HG03442 (cell line): ENCODE measurements around the gene POLDIP3.

ENCODE experiments used
- ATAC-seq: cut with Tn5 transposase; IDR thresholded peaks from one replicate; pipeline ENCODE4 v1.9.1; 2021; ENCODE audit warnings: mild to moderate bottlenecking, moderate library complexity; ENCODE audit not compliant: unreplicated experiment

Gene POLDIP3, protein sequence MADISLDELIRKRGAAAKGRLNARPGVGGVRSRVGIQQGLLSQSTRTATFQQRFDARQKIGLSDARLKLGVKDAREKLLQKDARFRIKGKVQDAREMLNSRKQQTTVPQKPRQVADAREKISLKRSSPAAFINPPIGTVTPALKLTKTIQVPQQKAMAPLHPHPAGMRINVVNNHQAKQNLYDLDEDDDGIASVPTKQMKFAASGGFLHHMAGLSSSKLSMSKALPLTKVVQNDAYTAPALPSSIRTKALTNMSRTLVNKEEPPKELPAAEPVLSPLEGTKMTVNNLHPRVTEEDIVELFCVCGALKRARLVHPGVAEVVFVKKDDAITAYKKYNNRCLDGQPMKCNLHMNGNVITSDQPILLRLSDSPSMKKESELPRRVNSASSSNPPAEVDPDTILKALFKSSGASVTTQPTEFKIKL

GRCh38 chr22:42614312-42615091 lies at the start of gene POLDIP3:
Gene POLDIP3, minus strand, starts transcription at chr22:42614883. Its CDS starts 26 bp downstream, at chr22:42614857.
- peak; percentile 65 for ATAC-seq

DNA sequence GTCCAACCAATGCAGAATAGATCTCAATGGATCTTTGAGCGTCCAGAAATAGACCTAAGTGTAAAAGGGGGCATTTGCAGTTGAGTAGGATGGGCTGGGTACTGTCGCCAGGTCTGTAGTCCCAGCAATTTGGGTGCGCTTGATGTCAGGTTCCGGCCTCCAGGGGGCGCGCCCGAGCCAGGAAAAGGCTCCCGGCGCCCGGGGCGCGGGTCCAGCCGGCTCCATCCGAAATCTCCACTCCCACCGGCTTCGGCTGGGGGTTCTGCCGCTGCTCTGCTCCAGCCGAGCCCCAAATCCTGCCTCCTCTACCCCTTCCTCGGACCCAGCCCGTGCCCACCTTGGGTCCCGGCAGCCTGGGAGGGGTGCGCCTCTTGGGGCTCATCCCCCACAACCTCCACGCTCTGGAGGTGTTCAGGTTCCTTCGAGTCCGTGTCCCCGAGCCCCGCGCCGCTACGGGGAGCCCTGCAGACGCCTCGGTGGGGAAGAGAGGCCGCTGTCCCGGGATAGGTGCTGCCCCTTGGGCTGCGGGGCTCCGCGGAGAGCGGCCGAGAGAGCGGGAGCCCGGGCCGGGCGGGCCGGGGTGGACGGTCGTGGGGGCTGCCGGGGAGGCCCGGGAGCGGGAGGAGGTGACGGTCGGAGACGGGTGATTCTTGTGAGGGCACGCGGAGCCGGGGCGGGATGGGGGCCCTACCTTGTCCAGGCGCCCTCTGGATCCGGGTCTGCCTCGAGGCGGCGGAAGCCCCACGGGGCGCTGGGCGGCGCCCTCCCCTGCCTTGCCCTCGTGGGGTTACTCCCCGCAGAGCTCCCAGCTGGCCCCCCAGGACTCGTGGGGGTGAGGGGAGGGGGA lies 47.5 kb upstream of the POLDIP3 start:
- peak; percentile 44 for ATAC-seq

GRCh38 chr22:42656578-42656977 lies 41.9 kb upstream of the POLDIP3 start:
- no peak for ATAC-seq

DNA sequence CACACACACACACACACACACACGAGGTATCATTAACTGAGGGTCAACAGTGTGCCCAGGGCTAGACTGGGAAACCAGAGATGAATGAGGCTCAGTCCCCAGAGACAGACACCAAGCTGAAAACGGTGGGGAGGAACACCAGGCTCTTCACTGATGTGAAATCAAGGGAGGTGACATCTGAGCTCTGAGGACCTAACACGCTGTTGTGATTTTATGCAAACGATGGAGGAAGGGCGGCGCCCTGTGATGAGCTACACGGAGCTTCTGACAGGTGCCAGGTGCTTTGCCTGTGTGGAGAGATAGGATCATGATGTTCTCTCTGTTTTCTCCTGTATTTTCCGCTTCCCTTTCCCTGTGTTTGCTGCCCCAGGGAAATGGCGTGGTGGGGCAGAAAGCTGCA lies 41.0 kb upstream of the POLDIP3 start:
- ATAC-seq = no peak

DNA sequence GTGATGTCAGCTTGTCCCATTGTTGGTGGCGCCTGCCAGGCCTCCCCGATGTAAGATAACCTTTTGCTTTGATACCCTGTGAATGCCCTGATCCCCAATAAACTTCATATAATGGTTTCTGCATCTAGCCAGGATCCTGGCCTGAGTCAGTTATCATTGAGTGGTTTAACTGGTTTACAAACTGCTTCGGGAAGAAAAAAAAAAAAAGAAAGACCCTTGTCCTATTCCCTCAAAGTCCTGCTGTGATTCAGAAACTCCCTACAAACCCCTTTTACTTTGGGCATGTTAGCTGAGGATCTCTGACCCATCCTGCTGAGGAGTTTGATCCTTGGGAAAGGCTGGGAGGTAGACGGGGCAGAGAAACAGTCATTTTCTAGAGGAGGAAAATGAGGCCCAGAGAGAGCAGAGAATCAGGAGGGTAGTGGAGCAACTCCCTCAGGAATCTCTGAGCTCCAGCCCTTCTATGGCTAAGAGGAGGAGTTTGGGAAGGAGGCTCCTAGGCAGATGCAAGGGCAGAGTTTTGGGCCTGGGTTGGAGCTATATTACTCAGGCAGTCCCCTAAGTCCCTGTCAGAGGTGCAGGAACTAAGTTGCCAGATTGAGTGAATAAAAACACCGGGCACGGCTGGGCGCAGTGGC lies 39.9 kb upstream of the POLDIP3 start:
- ATAC-seq = no peak

DNA sequence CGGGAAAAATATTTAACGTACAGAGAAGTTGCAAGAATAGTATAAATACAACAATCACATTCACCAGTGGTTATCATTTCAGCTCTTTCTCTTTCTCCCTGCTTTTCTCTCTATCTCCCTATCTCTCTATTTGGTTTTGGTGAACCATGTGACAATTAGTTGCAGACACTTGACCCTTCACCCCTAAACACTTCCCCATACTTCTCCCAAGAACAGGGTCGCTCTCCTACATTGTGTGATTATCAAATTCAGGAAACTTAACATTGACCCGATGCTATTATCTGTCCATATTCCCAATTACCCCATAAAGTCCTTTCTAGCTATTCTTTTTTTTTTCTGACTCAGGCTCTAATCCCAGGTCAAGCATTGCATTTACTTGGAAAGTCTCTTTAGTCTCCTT lies 39.3 kb upstream of the POLDIP3 start:
- no peak for ATAC-seq

DNA sequence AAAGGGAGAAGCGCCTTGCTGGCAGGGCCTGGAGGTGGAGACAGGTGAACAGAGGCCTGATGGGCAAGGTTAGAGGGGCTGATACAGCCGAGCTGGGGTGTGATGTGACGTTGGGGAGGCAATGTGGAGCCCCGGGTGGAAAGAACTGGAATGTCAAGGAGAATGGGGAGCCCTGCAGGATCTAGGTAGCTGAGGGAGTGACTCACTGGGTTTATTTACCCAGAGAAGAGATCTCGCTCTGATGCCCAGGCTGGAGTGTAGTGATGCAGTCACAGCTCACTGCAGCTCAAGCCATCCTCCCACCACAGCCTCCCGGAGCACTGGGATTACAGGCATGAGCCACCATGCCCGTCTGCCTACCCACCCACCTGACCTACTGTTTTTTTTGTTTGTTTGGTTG lies 36.5 kb upstream of the POLDIP3 start:
- ATAC-seq = no peak

DNA sequence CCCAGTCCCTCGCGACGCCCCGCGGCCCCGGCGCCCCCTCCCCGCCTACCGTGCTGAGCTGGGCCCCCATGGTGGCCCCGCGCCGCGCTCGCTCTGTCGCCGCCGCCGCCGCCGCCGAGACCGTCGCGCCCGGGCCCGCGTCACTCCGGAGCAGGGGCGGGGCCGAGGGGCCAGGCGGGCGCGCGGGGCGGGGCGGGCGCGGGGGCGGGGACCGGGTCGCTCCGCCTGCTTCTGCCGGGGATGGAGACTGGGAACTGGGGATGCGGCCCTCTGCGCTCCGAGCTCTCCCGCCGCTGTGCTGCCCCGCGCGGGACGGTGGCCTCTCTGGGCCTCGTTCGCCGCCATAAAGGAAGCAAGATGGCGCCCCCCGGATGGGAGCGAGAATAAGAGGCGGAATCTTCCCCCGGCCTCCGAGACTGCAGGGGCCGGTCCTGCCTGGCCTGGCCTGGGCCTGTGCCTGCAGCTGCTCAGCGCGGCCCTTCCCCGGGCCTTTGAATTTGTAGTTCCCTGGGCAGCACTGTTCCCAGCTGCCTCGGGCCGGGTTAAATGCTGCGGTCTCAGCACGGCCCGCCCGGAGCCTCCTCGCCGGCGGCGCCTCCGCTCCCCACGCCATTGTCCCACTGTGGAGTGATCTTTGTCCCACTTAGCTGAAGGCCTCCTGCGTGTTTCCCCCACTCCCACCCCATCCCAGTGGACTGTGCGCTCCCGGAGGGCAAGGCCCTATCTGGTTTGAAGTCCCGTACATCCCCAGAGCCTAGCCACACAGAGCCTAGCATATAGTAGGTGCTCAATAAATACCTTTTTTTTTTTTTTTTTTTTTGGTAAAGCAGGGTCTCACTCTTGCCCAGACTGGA lies 34.8 kb upstream of the POLDIP3 start, which contains the start of gene CYB5R3:
CYB5R3 (minus strand) TSS at position 147 of the 854 bp plus-strand sequence; CDS start at position 70, 77 bp downstream.
- ATAC-seq = peak; percentile 52

- ATAC-seq = peak; percentile 7
Observed at GRCh38 chr22:42648368-42649245, 33.9 kb upstream of the POLDIP3 start.

DNA sequence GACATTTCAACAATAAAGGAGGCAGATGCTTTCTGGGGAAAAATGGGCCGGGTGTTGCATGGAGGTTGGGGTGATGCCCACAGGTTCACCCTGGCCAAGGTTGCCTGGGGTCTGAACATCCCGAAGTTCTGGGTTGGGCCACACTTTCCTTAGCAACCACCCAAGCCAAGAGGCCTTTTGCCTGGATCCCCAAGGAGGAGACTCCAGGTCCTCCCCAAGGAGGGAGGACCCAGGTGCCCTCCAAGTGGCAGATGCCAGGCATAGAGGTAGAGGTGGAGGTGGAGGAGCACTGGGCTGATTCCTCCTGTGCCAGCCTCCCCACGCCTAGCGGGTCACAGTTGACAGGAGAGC lies 33.3 kb upstream of the POLDIP3 start:
- ATAC-seq = no peak

DNA sequence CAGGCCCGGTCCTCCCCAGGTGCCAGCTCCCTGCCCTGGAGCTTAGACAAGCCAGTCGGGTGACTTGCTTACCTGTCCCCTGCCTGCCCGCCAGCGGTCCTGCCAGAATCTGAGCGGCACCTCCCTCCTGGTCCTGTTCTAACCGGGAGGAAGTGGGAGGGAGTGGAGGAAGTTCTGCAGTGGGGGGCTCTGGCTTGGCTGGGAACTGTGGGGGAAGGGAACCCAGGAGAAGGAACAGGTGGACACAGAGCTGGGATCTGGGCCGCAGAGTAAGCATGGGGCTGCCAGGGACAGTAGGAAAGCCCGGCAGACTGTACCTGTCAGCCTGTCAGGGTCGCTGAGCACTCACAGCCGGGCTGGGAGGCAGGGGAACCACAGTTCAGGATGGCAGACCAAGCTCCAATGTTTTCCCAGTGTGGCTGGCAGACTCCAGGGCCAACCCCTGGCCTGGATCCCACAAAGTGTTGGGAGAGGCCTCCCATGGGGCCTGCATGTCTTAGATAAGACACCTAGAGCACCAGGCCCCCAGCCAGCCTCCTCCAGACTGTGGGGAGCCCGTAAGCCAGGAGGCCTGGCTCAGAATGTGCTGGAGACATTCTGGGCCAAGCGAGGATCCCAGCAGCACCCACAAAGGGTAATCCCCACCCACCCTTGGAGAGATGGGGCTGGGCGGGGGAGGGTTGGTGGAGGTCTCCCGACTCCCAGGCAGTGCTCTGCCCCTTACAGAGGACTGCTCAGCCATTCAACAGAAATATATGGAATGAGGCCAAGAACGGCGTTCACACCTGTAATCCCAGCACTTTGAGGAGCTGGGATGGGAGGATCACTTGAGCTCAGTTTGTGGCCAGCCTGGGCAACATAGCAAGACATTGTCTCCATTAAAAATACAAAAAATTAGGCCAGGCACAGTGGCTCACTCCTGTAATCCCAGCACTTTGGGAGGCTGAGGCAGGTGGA lies 32.2 kb upstream of the POLDIP3 start:
- no peak for ATAC-seq

DNA sequence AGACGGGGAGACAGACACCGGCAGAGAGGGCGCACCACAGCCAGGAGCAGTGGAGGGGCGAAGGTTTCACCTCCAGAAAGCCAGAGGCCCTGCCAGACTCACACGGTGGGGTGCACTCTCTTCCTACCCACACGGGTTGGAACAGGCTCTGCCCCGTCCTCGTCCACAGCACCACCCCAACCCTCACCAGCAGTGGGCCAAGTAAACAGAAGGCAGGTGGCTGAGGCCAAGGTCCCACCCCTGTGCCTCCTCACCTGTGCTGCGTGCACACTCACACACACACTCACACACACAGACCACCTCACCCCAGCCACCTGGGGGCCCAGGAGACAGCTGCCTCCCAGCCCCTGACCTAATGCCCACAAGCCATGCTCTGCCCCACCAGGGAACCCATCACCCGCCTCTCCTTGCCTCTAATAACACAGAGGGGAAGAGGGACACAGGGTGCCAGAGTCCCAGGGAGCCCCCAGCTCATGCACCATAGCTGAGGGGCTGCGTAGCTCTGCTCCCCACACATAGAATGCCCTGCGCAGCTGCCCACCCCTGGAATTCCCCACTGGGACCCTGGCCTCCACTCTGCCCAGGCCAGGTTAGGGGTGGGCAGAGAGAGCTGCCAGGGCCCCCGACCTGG lies 31.4 kb upstream of the POLDIP3 start:
- no peak for ATAC-seq

DNA sequence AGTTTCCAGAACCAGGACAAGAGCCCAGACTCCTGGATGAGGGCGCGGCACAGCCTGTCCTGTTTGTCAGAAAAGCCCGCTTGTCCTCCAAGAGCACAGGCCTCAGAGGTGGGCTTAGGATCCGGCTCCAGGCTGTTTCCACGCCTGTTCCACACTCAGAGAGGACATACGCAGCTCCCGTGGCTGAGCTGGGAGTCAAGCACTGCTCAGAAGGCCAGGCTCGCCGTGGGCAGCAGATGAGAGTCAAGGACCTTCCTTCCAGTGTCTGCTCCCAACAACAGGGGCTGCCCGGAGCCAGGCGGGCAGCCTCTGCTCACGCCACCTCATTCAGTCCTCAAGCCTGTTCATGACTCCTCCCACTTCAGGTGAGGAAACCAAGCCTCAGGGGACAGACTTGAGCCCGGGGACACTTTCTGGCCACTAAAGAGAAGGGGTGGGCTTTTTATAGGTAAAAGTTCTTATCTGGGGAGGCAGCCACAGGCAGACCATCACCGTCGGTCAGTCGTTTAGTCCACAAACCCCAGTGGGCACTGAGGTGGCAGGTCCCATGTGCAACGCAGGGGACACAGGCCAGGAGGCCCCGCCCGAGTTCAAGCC lies 30.8 kb upstream of the POLDIP3 start:
- ATAC-seq = no peak

- no peak for ATAC-seq
Observed at GRCh38 chr22:42644422-42645340, 30.0 kb upstream of the POLDIP3 start.

DNA sequence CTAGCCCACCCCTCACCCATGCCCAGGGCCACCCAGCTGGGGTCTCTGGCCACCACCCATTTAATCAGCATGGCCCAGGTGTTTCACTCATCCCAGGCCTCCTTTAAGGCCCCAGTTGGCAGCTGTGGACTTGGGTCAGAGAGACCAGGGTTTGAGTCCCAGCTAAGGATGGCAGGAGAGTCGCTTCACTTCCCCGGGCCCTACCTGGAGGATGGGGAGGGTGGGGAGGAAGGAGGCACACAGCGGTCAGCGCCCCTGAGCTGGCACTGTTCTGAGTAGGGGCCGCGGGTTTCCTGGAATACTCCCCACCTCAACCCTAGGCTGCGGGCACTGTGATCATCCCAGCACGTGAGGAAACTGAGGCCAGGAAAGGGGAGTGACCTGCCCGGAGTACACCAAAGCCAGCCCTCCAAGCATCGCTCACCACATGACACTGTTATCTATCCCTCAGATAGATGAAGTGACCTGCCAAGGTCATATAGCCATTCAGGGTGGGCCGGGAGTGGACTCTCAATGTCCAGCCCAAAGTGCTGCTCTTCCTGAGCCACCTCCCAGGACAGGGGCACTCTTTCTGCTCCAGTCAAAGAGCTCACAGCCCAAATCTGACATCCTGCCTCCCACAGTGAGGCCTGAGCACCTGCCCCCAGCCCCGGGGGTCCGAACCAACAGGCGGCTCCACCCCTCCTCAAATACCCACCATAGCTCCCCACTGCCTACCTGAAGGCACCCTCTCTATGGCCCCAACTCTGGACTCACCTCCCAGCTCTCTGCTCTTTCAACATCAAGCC lies 29.1 kb upstream of the POLDIP3 start:
- ATAC-seq = no peak
